Rectal smooth muscle tissue (tissue), 1 donor: ENCODE results near the gene SH3RF3.

Experiments used
- H3K27ac ChIP-seq: one replicate; pipeline ENCODE4 v1.7.0; 2013; ENCODE audit warnings: low read depth, low read length, inconsistent platforms
- H3K27me3 ChIP-seq: one replicate; pipeline ENCODE4 v1.7.0; 2013; ENCODE audit warnings: low read length; ENCODE audit not compliant: control insufficient read depth, insufficient read depth
- H3K36me3 ChIP-seq: one replicate; pipeline ENCODE4 v1.7.0; 2013; ENCODE audit warnings: low read length; ENCODE audit not compliant: control insufficient read depth, insufficient read depth
- H3K4me1 ChIP-seq: one replicate; pipeline ENCODE4 v1.7.0; 2013; ENCODE audit warnings: low read length; ENCODE audit not compliant: control insufficient read depth, insufficient read depth
- H3K4me3 ChIP-seq: one replicate; pipeline ENCODE4 v1.7.0; 2013; ENCODE audit warnings: low read length
- H3K9ac ChIP-seq: one replicate; pipeline ENCODE4 v1.7.0; 2013; ENCODE audit warnings: low read length

Gene SH3RF3

DNA sequence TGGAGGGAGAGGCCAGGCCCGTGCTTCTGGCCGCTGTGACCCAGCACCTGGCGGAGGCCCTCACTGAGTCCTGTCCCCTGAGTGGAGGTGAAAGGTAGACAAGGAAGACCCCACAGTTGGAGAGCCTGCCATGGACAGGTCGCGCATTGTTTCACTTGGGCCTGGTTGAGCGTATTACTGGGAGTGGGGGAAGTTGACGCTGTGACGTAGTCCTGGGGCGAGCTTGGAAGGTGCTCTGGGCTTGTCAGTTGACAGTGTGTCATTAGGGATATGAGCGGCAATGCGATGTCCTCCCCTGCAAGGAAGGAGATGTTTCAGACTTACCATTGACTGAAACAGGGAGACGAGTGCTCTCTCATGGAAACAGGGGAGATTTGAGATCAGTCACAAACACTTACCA lies 127.1 kb downstream of the SH3RF3 start:
- H3K9ac ChIP-seq = no peak overlapping the region
- H3K36me3 ChIP-seq = no peaks in the 10 kb centered on the region
- H3K27ac ChIP-seq = no peak overlapping the region
- no peaks in the 10 kb centered on the region for H3K27me3 ChIP-seq
- H3K4me3 ChIP-seq = no peak overlapping the region
- H3K4me1 ChIP-seq = peaks cover 15% of the 10 kb centered on the region

DNA sequence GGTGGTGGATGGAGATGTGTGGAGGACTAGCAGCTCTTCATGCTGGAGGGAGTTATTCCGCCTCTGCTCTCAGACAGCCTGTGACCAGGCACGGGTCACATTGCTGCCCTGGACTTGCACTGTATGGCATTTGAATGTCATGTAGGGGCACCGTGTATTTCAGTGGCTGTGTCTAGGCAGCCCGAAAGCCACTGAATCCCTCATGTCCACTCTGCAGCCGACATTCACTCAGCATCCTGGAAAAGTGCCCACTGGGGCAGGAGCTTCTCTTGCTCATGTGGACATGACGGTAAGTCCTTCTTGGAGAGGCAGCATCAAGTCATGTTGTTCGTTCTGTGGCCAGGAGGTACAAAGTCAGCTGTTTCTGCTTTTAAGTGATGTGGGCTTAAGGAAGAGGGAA lies 127.9 kb downstream of the SH3RF3 start:
- Histone ChIP-seq H3K36me3 (no peaks in the 10 kb centered on the region), H3K27me3 (no peaks in the 10 kb centered on the region), H3K4me3 (no peak overlapping the region), H3K27ac (no peak overlapping the region), H3K4me1 (peaks cover 15% of the 10 kb centered on the region), H3K9ac (no peak overlapping the region)

DNA sequence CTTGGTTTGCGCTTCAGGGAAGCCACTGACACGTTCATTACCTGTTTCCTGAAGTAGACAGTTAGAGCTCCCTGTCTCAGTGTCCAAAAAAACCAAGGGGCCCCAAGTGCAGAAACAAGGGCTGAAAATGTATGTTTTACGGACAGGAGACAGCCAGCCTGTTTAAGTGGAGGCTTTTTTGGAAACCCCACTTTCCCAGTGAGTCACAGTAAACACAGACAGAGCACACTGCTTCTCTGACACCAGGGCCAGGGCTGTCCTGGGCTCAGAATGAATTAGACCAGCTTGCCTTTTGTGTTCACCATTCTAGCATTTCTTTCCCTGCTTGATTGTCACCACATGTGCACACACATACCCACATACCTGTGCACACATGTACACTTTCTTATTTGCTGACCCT lies 128.6 kb downstream of the SH3RF3 start:
- Histone ChIP-seq H3K27ac (no peak overlapping the region), H3K4me1 (peaks cover 15% of the 10 kb centered on the region), H3K27me3 (no peaks in the 10 kb centered on the region), H3K9ac (no peak overlapping the region), H3K36me3 (no peaks in the 10 kb centered on the region), H3K4me3 (no peak overlapping the region)

DNA sequence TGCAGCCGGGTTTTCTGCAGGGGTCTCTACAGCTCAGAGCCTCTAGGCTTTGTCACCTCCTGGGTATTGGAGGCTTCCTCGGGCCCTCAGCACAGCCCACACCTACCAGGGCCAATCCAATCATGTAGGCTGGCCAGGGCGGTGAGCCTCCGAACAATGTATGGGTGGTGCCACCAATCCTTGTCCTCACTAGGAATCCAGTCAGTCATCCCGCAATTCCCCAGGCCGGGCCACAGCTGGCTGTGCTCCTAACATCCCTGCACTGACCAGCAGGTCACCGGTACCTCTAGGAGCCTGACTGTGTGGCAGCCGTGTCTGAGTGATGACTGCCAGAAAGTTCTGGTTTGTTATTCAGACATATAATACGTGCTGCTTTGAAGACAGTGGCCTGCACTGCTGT lies 129.4 kb downstream of the SH3RF3 start:
- Histone ChIP-seq H3K9ac (no peak overlapping the region), H3K27ac (no peak overlapping the region), H3K36me3 (no peaks in the 10 kb centered on the region), H3K27me3 (no peaks in the 10 kb centered on the region), H3K4me3 (no peak overlapping the region), H3K4me1 (peaks cover 15% of the 10 kb centered on the region)

DNA sequence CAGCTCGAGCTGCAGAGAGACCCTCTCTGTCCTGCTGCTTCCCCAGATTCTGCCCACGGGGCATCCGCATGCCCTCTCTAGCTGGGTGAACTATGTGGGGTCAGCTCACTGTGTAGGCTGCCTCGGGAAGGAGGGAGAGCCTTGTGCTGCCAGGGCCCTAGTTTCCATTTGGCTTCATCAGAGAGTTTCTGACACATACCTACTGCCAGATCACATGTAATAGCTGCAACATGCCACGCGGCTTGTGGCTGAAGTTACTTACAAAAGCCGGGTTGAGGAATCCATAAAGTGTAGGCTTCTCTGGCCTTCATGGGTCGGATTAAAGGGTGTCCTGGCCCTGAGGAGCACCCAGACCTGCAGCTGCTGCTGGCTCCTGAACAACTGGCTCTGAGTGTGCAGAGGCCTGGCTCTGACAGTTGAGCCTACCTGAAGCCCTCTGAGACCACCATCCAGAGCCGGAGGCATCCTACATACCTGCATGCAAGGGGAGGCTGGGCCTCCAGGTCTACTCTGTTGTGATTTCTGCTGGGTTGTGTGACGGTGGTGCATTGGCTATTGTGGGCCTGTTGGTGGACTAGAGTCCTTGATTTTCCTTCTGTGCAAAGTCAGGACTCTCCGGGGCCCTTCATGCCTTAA lies 130.0 kb downstream of the SH3RF3 start:
- Histone ChIP-seq H3K9ac (no peak overlapping the region), H3K4me1 (peaks cover 13% of the 10 kb centered on the region), H3K4me3 (no peak overlapping the region)

DNA sequence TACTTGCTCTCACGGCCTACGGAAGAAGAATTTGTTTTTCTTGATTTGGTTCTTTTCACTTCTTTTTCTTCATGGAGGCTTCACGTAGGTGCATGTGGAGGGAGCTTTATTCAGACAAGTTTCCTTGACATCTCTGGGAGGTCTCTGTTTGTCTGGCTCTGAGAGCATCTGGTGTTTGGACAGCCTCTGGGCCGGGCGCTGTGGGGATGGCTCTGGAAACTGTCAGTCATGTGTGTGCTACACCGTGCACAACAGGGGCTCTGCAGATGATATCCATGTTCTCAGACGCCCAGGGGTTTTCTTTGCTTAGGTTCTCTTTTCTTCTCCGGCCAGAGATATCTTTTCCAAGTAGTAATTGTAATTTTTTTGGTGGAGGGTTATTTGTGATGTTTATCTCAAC lies 130.7 kb downstream of the SH3RF3 start:
- Histone ChIP-seq H3K27me3 (no peaks in the 10 kb centered on the region), H3K27ac (no peak overlapping the region), H3K4me1 (peaks cover 13% of the 10 kb centered on the region), H3K36me3 (no peaks in the 10 kb centered on the region), H3K9ac (no peak overlapping the region), H3K4me3 (no peak overlapping the region)

More for the DNA sequence above, 130.0 kb downstream of the SH3RF3 start:
- H3K27me3 ChIP-seq = no peaks in the 10 kb centered on the region
- no peaks in the 10 kb centered on the region for H3K36me3 ChIP-seq
- H3K27ac ChIP-seq = no peak overlapping the region

DNA sequence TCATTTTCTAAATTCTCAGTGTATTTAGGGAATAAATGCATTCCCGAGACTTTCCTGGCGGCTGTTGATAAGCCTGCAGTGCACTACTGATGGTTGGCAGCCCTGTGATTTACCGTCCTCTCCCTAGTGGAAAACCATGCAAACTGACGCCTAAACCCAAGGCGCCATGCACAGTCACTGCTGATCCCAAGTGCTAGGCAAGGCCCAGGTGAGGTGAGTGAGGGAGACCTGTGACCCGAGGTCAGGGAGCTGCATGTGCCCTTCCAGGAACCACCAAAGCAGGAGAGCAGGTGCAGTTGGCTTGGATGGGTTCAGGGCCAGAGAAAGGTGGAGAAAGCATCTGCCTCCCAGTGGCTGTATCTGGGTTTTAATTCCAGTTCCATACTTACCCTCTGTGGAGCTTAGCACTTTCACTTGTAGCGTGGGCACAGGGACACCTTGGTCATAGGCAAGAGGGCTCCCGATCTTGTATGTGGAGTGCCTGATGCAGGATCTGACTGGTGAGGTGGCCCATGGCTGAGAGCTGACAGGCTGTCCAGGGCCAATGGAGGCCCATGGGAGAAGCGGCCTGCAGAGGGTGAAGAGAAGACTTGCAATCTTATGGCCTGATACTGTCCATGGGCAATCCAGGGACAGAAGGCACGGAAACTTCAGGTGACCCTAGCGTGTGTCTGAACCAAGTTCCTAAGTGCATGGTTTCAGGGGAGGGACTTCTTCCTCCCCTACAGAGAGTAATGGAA lies 131.3 kb downstream of the SH3RF3 start:
- H3K36me3 ChIP-seq = no peaks in the 10 kb centered on the region
- H3K27me3 ChIP-seq = no peaks in the 10 kb centered on the region
- no peak overlapping the region for H3K27ac ChIP-seq
- no peak overlapping the region for H3K4me3 ChIP-seq
- no peak overlapping the region for H3K9ac ChIP-seq
- H3K4me1 ChIP-seq = peaks cover 13% of the 10 kb centered on the region

DNA sequence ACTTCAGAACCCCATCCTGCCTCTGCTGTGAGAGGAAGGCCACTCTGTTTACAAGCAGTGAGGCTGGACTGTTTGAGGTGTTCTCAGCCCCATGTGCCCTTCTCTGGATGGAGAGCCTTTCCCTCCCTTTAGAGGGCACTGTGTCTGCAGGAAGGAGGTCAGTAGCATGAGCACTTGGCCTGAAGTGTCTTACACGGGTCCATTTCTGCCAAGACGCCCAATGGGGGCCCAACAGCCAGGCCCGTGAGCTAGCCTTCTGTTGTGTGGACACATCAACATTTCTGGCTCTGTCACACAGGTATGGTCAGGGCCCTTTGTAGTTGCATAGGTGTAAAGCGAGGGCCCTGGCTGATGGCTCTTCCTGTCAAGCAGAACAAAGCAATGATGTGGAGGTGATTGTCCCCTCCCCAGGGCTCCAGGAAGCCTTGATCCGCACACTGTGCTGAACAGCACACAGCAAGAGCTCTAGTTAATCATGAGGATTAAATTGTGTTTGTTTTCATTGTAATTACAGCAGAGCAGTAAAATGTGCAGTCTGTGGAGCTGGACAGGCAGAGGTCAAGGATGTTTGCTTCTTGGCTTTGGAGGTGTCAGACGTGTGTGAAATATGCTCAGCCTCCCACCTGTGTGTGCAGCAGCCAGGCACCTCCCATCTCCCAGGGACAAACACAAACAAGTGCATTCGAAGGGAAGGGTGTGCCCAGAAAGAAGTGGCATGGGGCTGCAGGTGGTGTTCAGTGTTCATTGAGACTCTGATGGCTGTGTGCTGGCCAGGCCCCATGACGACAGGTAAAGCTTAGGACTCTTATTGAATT lies 132.1 kb downstream of the SH3RF3 start:
- Histone ChIP-seq H3K36me3 (no peaks in the 10 kb centered on the region), H3K27me3 (no peaks in the 10 kb centered on the region), H3K27ac (no peak overlapping the region), H3K4me3 (no peak overlapping the region), H3K9ac (no peak overlapping the region), H3K4me1 (peaks cover 13% of the 10 kb centered on the region)

DNA sequence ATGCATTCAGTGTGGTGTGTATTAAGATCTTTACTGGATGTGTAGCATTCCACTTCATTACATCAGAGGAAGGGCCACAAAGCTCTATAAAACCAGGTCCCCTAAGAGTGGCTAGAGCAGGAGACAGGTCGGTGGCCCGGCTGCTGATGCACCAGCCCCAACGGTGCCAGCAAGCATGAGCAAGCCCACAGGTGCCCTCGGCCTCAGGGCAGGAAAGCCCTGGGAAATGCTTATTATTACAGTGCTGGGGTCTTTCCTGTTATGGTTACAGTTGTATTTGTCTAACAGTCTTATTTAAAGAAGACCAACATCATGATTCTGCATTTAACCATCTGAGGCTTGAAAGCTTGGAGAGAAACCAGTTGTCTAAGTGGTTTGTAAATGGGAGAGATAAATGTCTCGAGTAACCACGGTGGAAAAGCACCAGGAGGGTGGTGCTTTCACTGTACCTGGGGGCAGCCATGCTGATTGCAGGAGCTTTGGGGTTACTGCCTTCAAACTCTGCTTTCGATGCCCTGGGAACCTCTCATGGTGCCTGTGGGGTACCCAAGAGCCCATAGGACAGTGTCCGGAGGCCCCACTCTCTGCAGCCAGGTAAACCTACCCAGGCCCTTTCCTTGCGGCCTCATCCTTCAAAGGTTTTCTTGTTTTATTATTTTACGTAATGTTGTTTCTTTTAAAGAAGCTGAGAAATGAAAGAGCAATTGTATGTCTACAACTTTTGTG lies 133.1 kb downstream of the SH3RF3 start:
- H3K4me1 ChIP-seq = peaks cover 13% of the 10 kb centered on the region
- no peak overlapping the region for H3K27ac ChIP-seq
- H3K27me3 ChIP-seq = no peaks in the 10 kb centered on the region
- no peaks in the 10 kb centered on the region for H3K36me3 ChIP-seq
- H3K4me3 ChIP-seq = no peak overlapping the region
- H3K9ac ChIP-seq = no peak overlapping the region

DNA sequence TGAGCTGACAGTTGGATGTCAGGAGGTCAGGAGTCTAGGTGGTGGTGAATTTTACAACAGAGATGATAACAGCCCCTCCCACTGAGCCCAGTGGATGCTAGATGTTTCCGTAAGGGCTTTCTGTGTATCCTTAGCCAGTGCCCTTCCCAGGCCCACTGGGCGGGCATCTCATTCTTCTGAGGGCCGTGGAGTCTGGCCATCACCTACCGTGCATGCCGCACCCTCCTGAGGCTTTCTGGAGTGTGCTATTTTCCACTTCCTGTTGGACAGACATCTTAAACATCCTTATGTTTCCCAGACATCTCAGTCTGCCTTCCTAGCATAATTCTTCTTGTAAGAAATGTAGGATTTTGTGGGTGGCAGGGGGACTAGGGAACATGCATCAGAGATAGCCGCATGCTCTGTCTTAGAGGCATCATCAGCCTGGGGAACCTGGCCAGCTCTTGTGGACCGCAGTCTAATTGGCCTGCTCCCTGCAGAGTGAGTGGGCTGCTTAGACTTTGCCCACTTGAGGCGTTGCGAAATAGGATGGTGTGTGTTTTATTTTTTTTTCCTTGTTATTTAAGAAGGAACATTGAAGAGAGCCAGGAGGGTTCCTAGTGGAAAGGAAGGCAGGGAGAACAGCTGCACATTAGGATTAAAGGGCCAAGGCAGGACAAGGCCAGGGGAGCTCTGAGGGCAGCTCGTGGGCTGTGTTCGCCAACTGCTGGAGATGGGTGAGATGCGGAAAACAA lies 135.8 kb downstream of the SH3RF3 start:
- H3K36me3 ChIP-seq = no peaks in the 10 kb centered on the region
- no peak overlapping the region for H3K9ac ChIP-seq
- no peak overlapping the region for H3K27ac ChIP-seq
- no peaks in the 10 kb centered on the region for H3K27me3 ChIP-seq
- peaks cover 2% of the 10 kb centered on the region for H3K4me1 ChIP-seq
- H3K4me3 ChIP-seq = no peak overlapping the region

DNA sequence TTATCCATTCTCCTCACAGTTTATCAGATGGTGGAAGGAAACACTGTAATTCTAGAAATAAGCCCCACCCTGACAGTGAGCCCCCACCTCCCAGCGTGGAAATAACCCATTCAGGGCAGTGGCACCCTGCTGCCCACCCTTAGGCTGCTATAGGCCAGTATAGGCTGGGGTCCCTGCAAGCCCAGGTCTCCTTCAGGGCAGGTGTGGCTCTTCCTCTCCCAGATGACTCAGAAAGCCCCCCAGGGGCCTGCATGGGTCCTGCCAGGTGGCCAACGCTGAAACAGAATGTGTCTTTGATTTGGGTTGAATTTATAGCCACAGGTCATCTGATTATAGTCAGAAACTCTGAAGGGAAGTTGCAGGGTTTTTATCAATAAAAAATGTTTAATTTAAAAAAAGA lies 136.4 kb downstream of the SH3RF3 start:
- no peak overlapping the region for H3K27ac ChIP-seq
- no peaks in the 10 kb centered on the region for H3K36me3 ChIP-seq
- no peak overlapping the region for H3K9ac ChIP-seq
- no peak overlapping the region for H3K4me3 ChIP-seq
- H3K27me3 ChIP-seq = no peaks in the 10 kb centered on the region
- no peaks in the 10 kb centered on the region for H3K4me1 ChIP-seq
